H9 (cell line): Measurements from ENCODE around the gene NACAD. TPM values are rescaled to one million over a fixed set of nuclear protein-coding genes. Genes with fewer than 3 reads are reported as not detected.
"Not testable (repeated sequence)": the region's sequence is repeated elsewhere in the genome, so short reads cannot be mapped to it uniquely, and the experiment has no call there.

Experiments
- DNase-seq: peaks from one replicate; pipeline ENCODE4 v3.0.0-alpha.2; 2017
- H2AFZ ChIP-seq: one replicate; pipeline ENCODE4 v1.6.1; 2013; ENCODE audit warnings: mild to moderate bottlenecking, low read length, control low read depth, moderate library complexity
- H2AK5ac ChIP-seq: 2 replicates; pipeline ENCODE4 v1.6.1; 2013; ENCODE audit warnings: low read length, control low read depth, mixed read lengths; ENCODE audit not compliant: insufficient read length
- H2BK120ac ChIP-seq: one replicate; pipeline ENCODE4 v1.6.1; 2013; ENCODE audit warnings: low read depth, mild to moderate bottlenecking, low read length, control low read depth, inconsistent platforms; ENCODE audit not compliant: poor library complexity, severe bottlenecking
- H2BK12ac ChIP-seq: 2 replicates; pipeline ENCODE4 v1.6.1; 2013; ENCODE audit warnings: low read length, control low read depth, mixed read lengths, low read depth; ENCODE audit not compliant: insufficient read length
- H2BK15ac ChIP-seq: 2 replicates; pipeline ENCODE4 v1.6.1; 2013; ENCODE audit warnings: low read depth, low read length, control low read depth
- H2BK20ac ChIP-seq: one replicate; pipeline ENCODE4 v1.6.1; 2013; ENCODE audit warnings: low read depth, mild to moderate bottlenecking, low read length, control low read depth, inconsistent platforms; ENCODE audit not compliant: poor library complexity, severe bottlenecking
- H2BK5ac ChIP-seq: 2 replicates; pipeline ENCODE4 v1.6.1; 2013; ENCODE audit warnings: low read length, control low read depth, mixed read lengths; ENCODE audit not compliant: insufficient read length
- H3K14ac ChIP-seq: 2 replicates; pipeline ENCODE4 v1.6.1; 2013; ENCODE audit warnings: low read length, control low read depth; ENCODE audit not compliant: insufficient read depth
- H3K18ac ChIP-seq: 2 replicates; pipeline ENCODE4 v1.6.1; 2013; ENCODE audit warnings: low read depth, mild to moderate bottlenecking, mixed read lengths, low read length, control low read depth; ENCODE audit not compliant: insufficient read length
- H3K23ac ChIP-seq: 2 replicates; pipeline ENCODE4 v1.6.1; 2013; ENCODE audit warnings: low read length, control low read depth, mixed read lengths, low read depth; ENCODE audit not compliant: insufficient read length
- H3K23me2 ChIP-seq: 2 replicates; pipeline ENCODE4 v1.6.1; 2013; ENCODE audit warnings: low read depth, mild to moderate bottlenecking, mixed read lengths, low read length, control low read depth; ENCODE audit not compliant: insufficient read length, poor library complexity, severe bottlenecking
- H3K27ac ChIP-seq: 2 replicates; pipeline ENCODE4 v1.5.1; 2013; ENCODE audit warnings: low read length, control low read depth, mixed read lengths, low read depth; ENCODE audit not compliant: insufficient read length
- H3K27me3 ChIP-seq: 2 replicates; pipeline ENCODE4 v1.6.1; 2013; ENCODE audit warnings: low read length, control low read depth, inconsistent platforms; ENCODE audit not compliant: insufficient read depth
- H3K4ac ChIP-seq: 2 replicates; pipeline ENCODE4 v1.6.1; 2013; ENCODE audit warnings: low read depth, mild to moderate bottlenecking, control low read depth, inconsistent platforms, low read length, moderate library complexity
- H3K4me1 ChIP-seq: 2 replicates; pipeline ENCODE4 v1.6.1; 2013; ENCODE audit warnings: low read length, control low read depth, inconsistent platforms; ENCODE audit not compliant: insufficient read depth
- H3K4me2 ChIP-seq: 2 replicates; pipeline ENCODE4 v1.6.1; 2013; ENCODE audit warnings: low read length, control low read depth, mixed read lengths; ENCODE audit not compliant: insufficient read length, insufficient read depth
- H3K56ac ChIP-seq: 2 replicates; pipeline ENCODE4 v1.6.1; 2013; ENCODE audit warnings: low read depth, mild to moderate bottlenecking, mixed read lengths, low read length, control low read depth; ENCODE audit not compliant: insufficient read length
- H3K79me1 ChIP-seq: 2 replicates; pipeline ENCODE4 v1.6.1; 2013; ENCODE audit warnings: low read depth, mild to moderate bottlenecking, moderate library complexity, low read length, control low read depth, inconsistent platforms; ENCODE audit not compliant: insufficient read depth, poor library complexity, severe bottlenecking
- H3K79me2 ChIP-seq: 2 replicates; pipeline ENCODE4 v1.6.1; 2013; ENCODE audit warnings: low read length, control low read depth, inconsistent platforms; ENCODE audit not compliant: insufficient read depth
- H3K9ac ChIP-seq: 2 replicates; pipeline ENCODE4 v1.6.1; 2013; ENCODE audit warnings: low read length, control low read depth, mixed read lengths; ENCODE audit not compliant: insufficient read length; ENCODE audit errors: extremely low read depth
- H3K9me3 ChIP-seq: one replicate; pipeline ENCODE4 v1.6.1; 2013; ENCODE audit warnings: low read depth, low read length, inconsistent platforms; ENCODE audit not compliant: control insufficient read depth
- H3T11ph ChIP-seq: one replicate; pipeline ENCODE4 v1.6.1; 2013; ENCODE audit warnings: mild to moderate bottlenecking, low read length, control low read depth, inconsistent platforms
- H4K20me1 ChIP-seq: one replicate; pipeline ENCODE4 v1.6.1; 2013; ENCODE audit not compliant: control insufficient read depth, insufficient read length, insufficient read depth
- H4K5ac ChIP-seq: 2 replicates; pipeline ENCODE4 v1.6.1; 2013; ENCODE audit warnings: low read depth, mild to moderate bottlenecking, mixed read lengths, low read length, control low read depth; ENCODE audit not compliant: insufficient read length
- H4K8ac ChIP-seq: replicated peaks from 2 replicates; pipeline ENCODE4 v1.6.1; 2013; ENCODE audit warnings: low read length, control low read depth, mixed read lengths, low read depth; ENCODE audit not compliant: insufficient read length
- H4K91ac ChIP-seq: 2 replicates; pipeline ENCODE4 v1.6.1; 2013; ENCODE audit warnings: low read depth, mild to moderate bottlenecking, moderate library complexity, mixed read lengths, low read length, control low read depth; ENCODE audit not compliant: insufficient read length
- H3K27ac Mint-ChIP-seq, 3 experiments: 2 replicates in 2 of 3; 3 replicates in 1 of 3; pipeline ENCODE4 v1.8.0; 2020 to 2021; ENCODE audit warnings: mixed read lengths in 3 of 3, mild to moderate bottlenecking in 1 of 3, moderate library complexity in 1 of 3
- H3K27me3 Mint-ChIP-seq: 2 replicates; pipeline ENCODE4 v1.8.0; 2021; ENCODE audit warnings: low read depth, mild to moderate bottlenecking, moderate library complexity, mixed read lengths
- H3K36me3 Mint-ChIP-seq, 3 experiments: 2 replicates in 2 of 3; 3 replicates in 1 of 3; pipeline ENCODE4 v1.8.0; 2020 to 2021; ENCODE audit warnings: low read depth in 3 of 3, mixed read lengths in 3 of 3; ENCODE audit not compliant: insufficient read depth in 1 of 3
- H3K4me1 Mint-ChIP-seq, 2 experiments: 2 replicates each; pipeline ENCODE4 v1.8.0; 2020; ENCODE audit warnings: mixed read lengths in 2 of 2
- H3K4me3 Mint-ChIP-seq, 2 experiments: 2 replicates in 1 of 2; 3 replicates in 1 of 2; pipeline ENCODE4 v1.8.0; 2020 to 2021; ENCODE audit warnings: mild to moderate bottlenecking in 2 of 2, mixed read lengths in 2 of 2, moderate library complexity in 1 of 2
- H3K9me3 Mint-ChIP-seq, 2 experiments: 2 replicates in 1 of 2; 3 replicates in 1 of 2; pipeline ENCODE4 v1.8.0; 2020; ENCODE audit warnings: mild to moderate bottlenecking in 2 of 2, mixed read lengths in 2 of 2, moderate library complexity in 1 of 2
- CTCF ChIP-seq: fragments of 200-600 bp; sonication (generic); conservative IDR thresholded peaks from 3 replicates; pipeline ENCODE4 v1.8.0; 2021; ENCODE audit warnings: antibody characterized with exemption, mild to moderate bottlenecking
- WGBS: extraction: QIAGEN DNeasy Blood & Tissue Kit; methylation state at CpG from one replicate; pipeline ENCODE4 v1.1.7; 2013; ENCODE audit warnings: missing lambda C conversion rate, low lambda C conversion rate, mixed read lengths; ENCODE audit not compliant: insufficient read length; ENCODE audit errors: extremely low coverage; 5-methylcytosine and 5-hydroxymethylcytosine counted together
- total RNA-seq: library from RNA; stranded (reverse); gene quantifications from 2 replicates; pipeline ENCODE4 v1.2.1, GENCODE V29; 2021

NACAD gene
- total RNA-seq, 1 experiment from 2014 or later: 8.0 TPM

DNA sequence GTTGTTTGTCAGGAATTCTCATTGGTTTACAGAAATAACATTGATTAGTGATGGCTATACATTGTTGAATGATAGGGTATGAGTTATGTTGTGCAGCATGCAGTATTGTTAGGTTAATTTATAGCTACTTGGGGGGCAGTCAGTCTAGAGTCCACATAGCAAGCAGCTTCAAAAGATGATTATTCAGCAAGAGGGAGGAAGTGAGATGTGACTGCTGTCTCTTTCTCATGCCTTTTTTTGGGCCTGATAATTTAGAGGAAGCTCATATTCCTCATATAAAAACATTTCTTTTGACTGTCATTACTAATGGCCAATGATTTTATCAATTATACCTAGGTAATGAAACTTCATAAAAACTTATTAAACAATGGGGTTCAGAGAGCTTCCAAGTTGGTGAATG, 26.2 kb upstream of the NACAD start:
- no peak overlapping the region for H3K27ac Mint-ChIP-seq
- Histone ChIP-seq H3K27me3 (no peaks in the 10 kb centered on the region), H2BK120ac (no peak overlapping the region), H3K4me1 (no peaks in the 10 kb centered on the region), H3K56ac (no peak overlapping the region), H2AFZ (no peak overlapping the region), H3T11ph (no peak overlapping the region), H4K5ac (no peak overlapping the region), H4K8ac (no peak overlapping the region), H4K91ac (no peak overlapping the region), H2AK5ac (no peak overlapping the region), H3K14ac (no peak overlapping the region), H3K18ac (no peak overlapping the region), H3K23me2 (no peaks in the 10 kb centered on the region), H2BK12ac (no peak overlapping the region), H3K4me2 (no peak overlapping the region), H3K4ac (no peak overlapping the region), H4K20me1 (no peaks in the 10 kb centered on the region), H3K23ac (no peak overlapping the region), H3K9me3 (no peaks in the 10 kb centered on the region), H3K9ac (no peak overlapping the region), H3K27ac (no peak overlapping the region), H3K79me1 (no peaks in the 10 kb centered on the region), H2BK5ac (no peak overlapping the region), H3K79me2 (peaks cover 9% of the 10 kb centered on the region; the same call in 1 of the 2 replicates), H2BK15ac (no peak overlapping the region), H2BK20ac (no peak overlapping the region)
- no peak for TF ChIP-seq CTCF
- peaks cover 35% of the 10 kb centered on the region for H3K27me3 Mint-ChIP-seq
- peaks cover 4% of the 10 kb centered on the region in 3 experiments; a peak in 5 of 7 replicates for H3K36me3 Mint-ChIP-seq
- no peak overlapping the region for H3K4me3 Mint-ChIP-seq
- no peak for DNase-seq
- peaks cover 0 to 4% of the 10 kb centered on the region in 2 experiments; a peak in 1 of 5 replicates for H3K9me3 Mint-ChIP-seq
- H3K4me1 Mint-ChIP-seq: peaks cover 10 to 11% of the 10 kb centered on the region in 2 experiments

DNA sequence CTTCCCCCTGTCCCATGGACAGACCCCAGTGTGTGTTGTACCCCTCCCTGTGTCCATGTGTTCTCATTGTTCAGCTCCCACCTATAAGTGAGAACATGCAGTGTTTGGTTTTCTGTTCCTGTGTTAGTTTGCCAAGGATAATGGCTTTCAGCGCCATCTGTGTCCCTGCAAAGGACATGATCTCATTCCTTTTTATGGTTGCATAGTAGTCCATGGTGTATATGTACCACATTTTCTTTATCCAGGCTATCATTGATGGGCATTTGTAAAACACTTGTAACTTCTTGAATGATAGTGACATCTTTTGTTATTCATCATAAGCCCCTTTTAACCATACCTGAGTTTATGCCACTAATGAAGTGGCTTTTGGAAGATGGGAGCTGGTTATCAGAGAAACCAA, 25.5 kb upstream of the NACAD start:
- not testable (repeated sequence) for H3K9me3 Mint-ChIP-seq, H3K9ac ChIP-seq, H3T11ph ChIP-seq, H3K23ac ChIP-seq, H2BK120ac ChIP-seq, H2BK5ac ChIP-seq, H3K14ac ChIP-seq, H3K4me3 Mint-ChIP-seq, H2AFZ ChIP-seq, H3K4ac ChIP-seq, H3K18ac ChIP-seq, H2BK15ac ChIP-seq, H3K4me2 ChIP-seq, H4K5ac ChIP-seq, H3K79me1 ChIP-seq, H2BK20ac ChIP-seq, H3K27me3 ChIP-seq, H4K91ac ChIP-seq, H4K8ac ChIP-seq, H3K36me3 Mint-ChIP-seq, H3K9me3 ChIP-seq, H3K23me2 ChIP-seq, H2BK12ac ChIP-seq, H2AK5ac ChIP-seq, H3K4me1 ChIP-seq, H3K27ac ChIP-seq, H4K20me1 ChIP-seq, H3K27ac Mint-ChIP-seq, DNase-seq, H3K56ac ChIP-seq
- peaks cover 10% of the 10 kb centered on the region; the same call in 1 of the 2 replicates for H3K79me2 ChIP-seq
- whole genome bisulfite sequencing: no CpG with 5 or more reads among the region's 1 CpG
- peaks cover 11 to 12% of the 10 kb centered on the region in 2 experiments for H3K4me1 Mint-ChIP-seq
- peaks cover 34% of the 10 kb centered on the region for H3K27me3 Mint-ChIP-seq
